PC-3 (cell line): ENCODE data around the gene HIGD1C.
"Not testable (repeated sequence)": the region's sequence is repeated elsewhere in the genome, so short reads cannot be mapped to it uniquely, and the experiment has no call there.

ENCODE experiments used
- EZH2 ChIP-seq: fragments of 300-600 bp; sonication (generic); IDR thresholded peaks from one replicate; pipeline ENCODE4 v1.6.1; 2017; ENCODE audit warnings: antibody characterized with exemption, mild to moderate bottlenecking, low read length; ENCODE audit not compliant: unreplicated experiment
- TF ChIP-seq, protein P1 (sequence below): fragments of 300-600 bp; sonication (generic); conservative IDR thresholded peaks from 2 replicates; pipeline ENCODE4 v1.5.1; 2017; ENCODE audit warnings: antibody characterized with exemption, low read depth, mild to moderate bottlenecking, low read length

DNA sequence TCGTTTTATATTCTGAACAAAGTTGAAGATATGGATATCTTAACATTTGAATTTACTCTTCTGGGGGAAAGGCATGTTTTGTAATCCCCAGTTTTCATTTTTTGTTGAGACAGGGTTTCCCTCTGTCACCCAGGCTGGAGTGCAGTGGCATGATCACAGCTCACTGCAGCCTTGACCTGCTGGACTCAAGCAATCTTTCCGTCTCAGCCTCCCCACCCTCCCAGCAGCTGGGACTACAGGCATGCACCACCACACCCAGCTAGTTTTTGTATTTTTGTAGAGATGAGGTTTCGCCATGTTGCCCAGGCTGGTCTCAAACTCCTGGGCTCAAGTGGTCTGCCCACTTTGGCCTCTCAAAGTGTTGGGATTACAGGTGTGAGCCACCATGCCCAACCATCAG, 25.4 kb upstream of the HIGD1C start:
- TF ChIP-seq, protein P1, sequence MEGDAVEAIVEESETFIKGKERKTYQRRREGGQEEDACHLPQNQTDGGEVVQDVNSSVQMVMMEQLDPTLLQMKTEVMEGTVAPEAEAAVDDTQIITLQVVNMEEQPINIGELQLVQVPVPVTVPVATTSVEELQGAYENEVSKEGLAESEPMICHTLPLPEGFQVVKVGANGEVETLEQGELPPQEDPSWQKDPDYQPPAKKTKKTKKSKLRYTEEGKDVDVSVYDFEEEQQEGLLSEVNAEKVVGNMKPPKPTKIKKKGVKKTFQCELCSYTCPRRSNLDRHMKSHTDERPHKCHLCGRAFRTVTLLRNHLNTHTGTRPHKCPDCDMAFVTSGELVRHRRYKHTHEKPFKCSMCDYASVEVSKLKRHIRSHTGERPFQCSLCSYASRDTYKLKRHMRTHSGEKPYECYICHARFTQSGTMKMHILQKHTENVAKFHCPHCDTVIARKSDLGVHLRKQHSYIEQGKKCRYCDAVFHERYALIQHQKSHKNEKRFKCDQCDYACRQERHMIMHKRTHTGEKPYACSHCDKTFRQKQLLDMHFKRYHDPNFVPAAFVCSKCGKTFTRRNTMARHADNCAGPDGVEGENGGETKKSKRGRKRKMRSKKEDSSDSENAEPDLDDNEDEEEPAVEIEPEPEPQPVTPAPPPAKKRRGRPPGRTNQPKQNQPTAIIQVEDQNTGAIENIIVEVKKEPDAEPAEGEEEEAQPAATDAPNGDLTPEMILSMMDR = not testable (repeated sequence)
- TF ChIP-seq EZH2 = not testable (repeated sequence)
